B cell (primary cell): ENCODE measurements around the gene ALG10. TPM values are rescaled to one million over a fixed set of nuclear protein-coding genes. Genes with fewer than 3 reads are reported as not detected.
"Not testable (repeated sequence)": the region's sequence is repeated elsewhere in the genome, so short reads cannot be mapped to it uniquely, and the experiment has no call there.

ENCODE experiments used
- ATAC-seq: fragments of 200-7000 bp; cut with Tn5 transposase; one replicate; pipeline ENCODE4 v1.10.0; 2021; ENCODE audit warnings: low read depth, mild to moderate bottlenecking, moderate number of reproducible peaks, moderate library complexity
- CTCF ChIA-PET: fragments of 350-600 bp; sonication (Branson Sonifier 250); formaldehyde crosslinking; loops from one replicate; lab custom pipeline; 2021; ENCODE audit warnings: antibody characterized with exemption, inconsistent platforms; lab: Charles Lee
- POLR2A ChIA-PET: fragments of 350-600 bp; sonication (Branson Sonifier 250); formaldehyde crosslinking; loops from one replicate; lab custom pipeline; 2021; ENCODE audit warnings: antibody characterized with exemption; lab: Charles Lee
- DNase-seq: peaks from one replicate; pipeline ENCODE4 v3.0.0; 2013
- H2AFZ ChIP-seq: 2 replicates; pipeline ENCODE4 v1.6.1; 2012; ENCODE audit warnings: mild to moderate bottlenecking, low read depth, low read length; ENCODE audit not compliant: insufficient read depth, poor library complexity, severe bottlenecking
- H3K27ac ChIP-seq, 2 donors: 1 replicate in 1 of 2; 2 replicates in 1 of 2; pipeline ENCODE4 v1.5.1; 2012 to 2013; ENCODE audit warnings: low read length in 2 of 2, mild to moderate bottlenecking in 2 of 2, moderate library complexity in 1 of 2
- H3K27me3 ChIP-seq, 4 experiments: fragments of 200-600 bp in 1 of 4; sonication (generic) in 1 of 4; replicated peaks in 1 of 4; 1 replicate in 2 of 4; 2 replicates in 2 of 4; pipeline versions ENCODE4 v1.6.1 to v1.7.0; 2013 to 2016; ENCODE audit warnings: low read length in 3 of 4, mild to moderate bottlenecking in 2 of 4, mixed read lengths in 1 of 4, moderate library complexity in 1 of 4; ENCODE audit not compliant: insufficient read depth in 4 of 4, control insufficient read depth in 3 of 4; ENCODE audit errors: control extremely low read depth in 1 of 4
- H3K36me3 ChIP-seq, 2 experiments: replicated peaks in 1 of 2; 1 replicate in 1 of 2; 2 replicates in 1 of 2; pipeline versions ENCODE4 v1.6.1 to v1.7.1; 2013; ENCODE audit warnings: low read length in 1 of 2; ENCODE audit not compliant: insufficient read depth in 2 of 2, control insufficient read depth in 1 of 2; ENCODE audit errors: control extremely low read depth in 1 of 2, extremely low read depth in 1 of 2
- H3K4me1 ChIP-seq, 2 donors: fragments of 200-600 bp in 1 of 2; sonication (generic) in 1 of 2; 1 replicate in 1 of 2; 2 replicates in 1 of 2; pipeline versions ENCODE4 v1.5.1 to v1.6.1; 2013 to 2017; ENCODE audit warnings: low read length in 2 of 2; ENCODE audit not compliant: control insufficient read depth in 2 of 2, insufficient read depth in 2 of 2
- H3K4me2 ChIP-seq: replicated peaks from 2 replicates; pipeline ENCODE3; 2012; ENCODE audit warnings: mild to moderate bottlenecking, low read depth, low read length; ENCODE audit not compliant: poor library complexity, severe bottlenecking
- H3K4me3 ChIP-seq, 5 experiments: fragments of 200-600 bp in 1 of 5; sonication (generic) in 1 of 5; 1 replicate in 3 of 5; 2 replicates in 2 of 5; pipeline versions ENCODE4 v1.5.1 to v1.7.0; 2011 to 2016; ENCODE audit warnings: low read length in 4 of 5, mild to moderate bottlenecking in 4 of 5, low read depth in 2 of 5, control low read depth in 1 of 5, moderate library complexity in 1 of 5; ENCODE audit not compliant: insufficient read depth in 1 of 5; ENCODE audit errors: control extremely low read depth in 1 of 5, extremely low read depth in 1 of 5
- H3K79me2 ChIP-seq: fragments of 200-600 bp; sonication (generic); one replicate; pipeline ENCODE4 v1.6.0; 2016; ENCODE audit warnings: low read length; ENCODE audit not compliant: control insufficient read depth, insufficient read depth
- H3K9ac ChIP-seq: fragments of 200-600 bp; sonication (generic); 2 replicates; pipeline ENCODE4 v1.6.1; 2017; ENCODE audit warnings: mild to moderate bottlenecking, low read length, moderate library complexity
- H3K9me3 ChIP-seq, 3 donors: one replicate each; pipeline versions ENCODE4 v1.6.1 to v1.7.1; 2013; ENCODE audit warnings: low read length in 2 of 3; ENCODE audit not compliant: control insufficient read depth in 2 of 3, insufficient read depth in 1 of 3; ENCODE audit errors: control extremely low read depth in 1 of 3
- H4K20me1 ChIP-seq: 2 replicates; pipeline ENCODE4 v1.6.0; 2012; ENCODE audit warnings: mild to moderate bottlenecking, low read length; ENCODE audit not compliant: insufficient read depth, control insufficient read depth, poor library complexity, severe bottlenecking
- H3K27ac Mint-ChIP-seq: one replicate; pipeline ENCODE4 v1.8.0; 2021; ENCODE audit warnings: mixed read lengths
- H3K27me3 Mint-ChIP-seq: one replicate; pipeline ENCODE4 v1.8.0; 2021; ENCODE audit warnings: mixed read lengths
- H3K4me1 Mint-ChIP-seq: one replicate; pipeline ENCODE4 v1.8.0; 2021; ENCODE audit warnings: mixed read lengths
- H3K4me3 Mint-ChIP-seq: one replicate; pipeline ENCODE4 v1.8.0; 2021; ENCODE audit warnings: mixed read lengths
- H3K9me3 Mint-ChIP-seq: one replicate; pipeline ENCODE4 v1.8.0; 2022; ENCODE audit warnings: mixed read lengths; ENCODE audit not compliant: insufficient read depth
- EZH2 ChIP-seq: IDR thresholded peaks from 2 replicates; pipeline ENCODE4 v1.6.1; 2012; ENCODE audit warnings: borderline replicate concordance, low read depth, mild to moderate bottlenecking, moderate library complexity, low read length; ENCODE audit not compliant: insufficient read depth, poor library complexity, severe bottlenecking
- WGBS: methylation state at CpG from one replicate; pipeline ENCODE4 v1.1.5; 2013; ENCODE audit warnings: missing lambda C conversion rate; ENCODE audit not compliant: insufficient coverage; 5-methylcytosine and 5-hydroxymethylcytosine counted together
- intact Hi-C: fragments of 100-400 bp; cut with micrococcal nuclease; formaldehyde crosslinking; loops from one replicate; pipeline ENCODE4 v1.10.0; 2022
- polyA plus RNA-seq: library from polyadenylated mRNA; depleted of rRNA; stranded (reverse); fragments of >200 nt; gene quantifications from 2 replicates; pipeline ENCODE4 v1.2.3, GENCODE V29; 2012
- total RNA-seq, 2 donors: library from RNA; stranded (reverse); fragments of 120-200 nt in 1 of 2; gene quantifications; 1 replicate in 1 of 2; 2 replicates in 1 of 2; pipeline versions ENCODE4 v1.2.3 to v1.2.4, GENCODE V29; 2013 to 2022
- TF ChIP-seq, protein P1 (sequence below): fragments of 200-600 bp; IDR thresholded peaks from one replicate; pipeline ENCODE4 v1.8.0; 2022; ENCODE audit warnings: antibody characterized with exemption, mild to moderate bottlenecking

ALG10 gene
- total and polyA plus RNA-seq, 2 donors (not counting 1 experiment from before 2014, with no cell fraction given) = 3.0 to 17.0 TPM

DNA sequence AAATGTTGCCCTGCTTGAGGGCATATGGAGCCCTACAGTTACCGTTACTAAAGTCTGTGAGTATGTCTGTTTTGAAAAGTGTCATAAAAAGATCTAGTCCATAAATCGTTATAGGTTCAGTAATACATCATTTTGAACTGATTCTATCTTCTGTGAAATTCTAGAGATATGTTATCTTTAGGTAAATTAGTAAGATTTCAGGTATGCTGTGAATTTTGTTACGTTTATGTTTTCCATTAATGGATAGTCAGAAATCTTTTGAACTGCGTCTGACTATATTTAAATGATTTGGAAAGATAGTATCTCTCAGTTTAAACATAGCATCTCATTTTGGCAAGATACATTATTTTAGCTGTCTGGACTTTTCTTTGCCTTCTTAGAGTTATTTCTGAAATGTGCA, 8.3 kb downstream of the ALG10 start:
- ATAC-seq (no peak), DNase-seq (no peak)
- no peak overlapping the region for H3K27ac Mint-ChIP-seq
- no peaks in the 10 kb centered on the region for H4K20me1 ChIP-seq
- no peak overlapping the region for H3K27ac ChIP-seq
- H3K4me1 Mint-ChIP-seq = no peaks in the 10 kb centered on the region
- H3K9me3 ChIP-seq = no peaks in the 10 kb centered on the region
- H3K9me3 Mint-ChIP-seq = no peaks in the 10 kb centered on the region
- H3K4me3 ChIP-seq = no peak overlapping the region
- no peak overlapping the region for H2AFZ ChIP-seq
- intact Hi-C loops = no loop called here
- H3K27me3 ChIP-seq = no peaks in the 10 kb centered on the region
- ChIA-PET POLR2A (no interaction called here), CTCF (no interaction called here)
- H3K4me3 Mint-ChIP-seq = no peak overlapping the region
- no peak overlapping the region for H3K4me2 ChIP-seq
- no peaks in the 10 kb centered on the region for H3K4me1 ChIP-seq
- no peaks in the 10 kb centered on the region for H3K27me3 Mint-ChIP-seq
- no peaks in the 10 kb centered on the region for H3K36me3 ChIP-seq
- no CpG with 5 or more reads among the region's 4 CpGs for WGBS
- no peaks in the 10 kb centered on the region for H3K79me2 ChIP-seq
- H3K9ac ChIP-seq = no peak overlapping the region
- TF ChIP-seq EZH2 = no peak
- TF ChIP-seq, protein P1, sequence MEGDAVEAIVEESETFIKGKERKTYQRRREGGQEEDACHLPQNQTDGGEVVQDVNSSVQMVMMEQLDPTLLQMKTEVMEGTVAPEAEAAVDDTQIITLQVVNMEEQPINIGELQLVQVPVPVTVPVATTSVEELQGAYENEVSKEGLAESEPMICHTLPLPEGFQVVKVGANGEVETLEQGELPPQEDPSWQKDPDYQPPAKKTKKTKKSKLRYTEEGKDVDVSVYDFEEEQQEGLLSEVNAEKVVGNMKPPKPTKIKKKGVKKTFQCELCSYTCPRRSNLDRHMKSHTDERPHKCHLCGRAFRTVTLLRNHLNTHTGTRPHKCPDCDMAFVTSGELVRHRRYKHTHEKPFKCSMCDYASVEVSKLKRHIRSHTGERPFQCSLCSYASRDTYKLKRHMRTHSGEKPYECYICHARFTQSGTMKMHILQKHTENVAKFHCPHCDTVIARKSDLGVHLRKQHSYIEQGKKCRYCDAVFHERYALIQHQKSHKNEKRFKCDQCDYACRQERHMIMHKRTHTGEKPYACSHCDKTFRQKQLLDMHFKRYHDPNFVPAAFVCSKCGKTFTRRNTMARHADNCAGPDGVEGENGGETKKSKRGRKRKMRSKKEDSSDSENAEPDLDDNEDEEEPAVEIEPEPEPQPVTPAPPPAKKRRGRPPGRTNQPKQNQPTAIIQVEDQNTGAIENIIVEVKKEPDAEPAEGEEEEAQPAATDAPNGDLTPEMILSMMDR = no peak

DNA sequence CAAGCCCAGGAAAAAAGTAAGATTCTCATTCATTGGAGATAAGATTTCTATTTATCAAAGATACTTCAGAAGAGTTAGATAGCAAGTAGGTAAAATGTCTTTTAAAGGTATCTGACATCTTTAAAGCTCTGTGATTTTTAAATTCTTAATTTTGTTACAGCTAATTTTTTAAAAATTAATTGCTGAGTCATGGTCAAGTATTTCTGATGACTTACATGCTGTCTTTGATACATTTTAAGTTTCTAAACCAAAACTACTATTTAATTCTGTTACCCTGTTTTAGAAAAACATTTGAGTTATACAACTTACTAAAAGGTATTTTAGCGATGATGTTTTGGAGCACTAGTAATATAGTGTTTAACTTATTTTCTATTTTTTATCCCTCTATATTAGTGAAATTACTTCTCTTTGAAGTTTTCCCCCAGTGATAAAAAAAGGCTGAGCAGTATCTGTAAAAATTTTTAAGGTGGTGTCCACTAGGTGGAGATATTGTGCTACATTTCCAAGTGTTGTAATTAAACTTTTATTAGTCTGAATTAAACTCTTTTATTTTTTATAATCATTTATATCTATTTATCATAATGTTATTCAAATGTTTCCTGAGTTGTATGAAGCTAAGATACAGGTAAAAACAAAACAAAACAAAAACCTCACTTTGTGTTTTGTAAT, 11.5 kb downstream of the ALG10 start:
- Mint-ChIP-seq H3K27me3 (no peaks in the 10 kb centered on the region), H3K9me3 (no peaks in the 10 kb centered on the region), H3K4me3 (no peak overlapping the region), H3K4me1 (no peaks in the 10 kb centered on the region), H3K27ac (no peak overlapping the region)
- Histone ChIP-seq H3K27ac (no peak overlapping the region), H3K36me3 (no peaks in the 10 kb centered on the region), H3K9me3 (no peaks in the 10 kb centered on the region), H3K27me3 (no peaks in the 10 kb centered on the region), H3K9ac (no peak overlapping the region), H4K20me1 (no peaks in the 10 kb centered on the region), H3K4me2 (no peak overlapping the region), H3K4me1 (no peaks in the 10 kb centered on the region), H3K79me2 (no peaks in the 10 kb centered on the region), H2AFZ (no peak overlapping the region), H3K4me3 (no peak overlapping the region)
- CTCF ChIA-PET = interaction anchor here (1.8 kb wide), 1 partner anchor 1277 kb away, joined by 10 read pairs; the partner anchor contains the start of gene YARS2
- DNase-seq = peak; percentile 46
- WGBS = no CpG with 5 or more reads among the region's 1 CpG
- no peak for ATAC-seq
- POLR2A ChIA-PET = no interaction called here
- intact Hi-C loops = loop anchor here (1.0 kb wide), 1 partner anchor 185 kb away; no protein-coding TSS in a partner anchor
- TF ChIP-seq, protein P1 = peak; percentile 79
- TF ChIP-seq EZH2 = no peak

DNA sequence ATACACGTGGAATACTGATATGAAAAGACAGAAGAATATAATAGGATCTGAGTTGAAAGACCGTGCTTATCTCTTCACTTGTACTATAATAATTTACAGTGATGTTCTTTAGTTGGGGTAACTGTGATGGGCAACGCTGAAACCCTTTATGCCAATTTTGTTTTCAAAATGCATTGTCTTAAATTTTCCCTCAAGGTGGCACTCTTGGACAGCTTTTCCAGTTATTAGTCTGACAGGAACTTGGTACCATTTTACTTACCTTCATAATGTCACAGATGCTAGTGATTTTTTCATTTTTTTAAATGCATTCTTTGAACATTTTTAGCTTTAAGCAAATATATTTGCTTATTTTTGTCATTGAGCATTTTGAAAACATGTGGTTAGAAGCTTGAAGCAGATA, 16.1 kb downstream of the ALG10 start:
- CTCF ChIA-PET, H3K9me3 Mint-ChIP-seq, intact Hi-C loops: not testable (repeated sequence)

More for the DNA sequence above, 16.1 kb downstream of the ALG10 start:
- no CpG with 5 or more reads among the region's 3 CpGs for WGBS
- H3K4me2 ChIP-seq, H2AFZ ChIP-seq, H3K27me3 Mint-ChIP-seq, H3K4me1 ChIP-seq, H3K4me3 ChIP-seq, H3K27me3 ChIP-seq, H3K79me2 ChIP-seq, H3K9ac ChIP-seq, H3K27ac ChIP-seq, H3K36me3 ChIP-seq, H4K20me1 ChIP-seq, H3K4me1 Mint-ChIP-seq, DNase-seq, H3K27ac Mint-ChIP-seq, H3K9me3 ChIP-seq, H3K4me3 Mint-ChIP-seq, ATAC-seq: not testable (repeated sequence)
- POLR2A ChIA-PET = interaction anchor here (0.7 kb wide), 1 partner anchor 1366 kb away, joined by 4 read pairs; no protein-coding TSS in a partner anchor
